ENCODE measurements around the gene NDUFV2.

Gene NDUFV2

DNA sequence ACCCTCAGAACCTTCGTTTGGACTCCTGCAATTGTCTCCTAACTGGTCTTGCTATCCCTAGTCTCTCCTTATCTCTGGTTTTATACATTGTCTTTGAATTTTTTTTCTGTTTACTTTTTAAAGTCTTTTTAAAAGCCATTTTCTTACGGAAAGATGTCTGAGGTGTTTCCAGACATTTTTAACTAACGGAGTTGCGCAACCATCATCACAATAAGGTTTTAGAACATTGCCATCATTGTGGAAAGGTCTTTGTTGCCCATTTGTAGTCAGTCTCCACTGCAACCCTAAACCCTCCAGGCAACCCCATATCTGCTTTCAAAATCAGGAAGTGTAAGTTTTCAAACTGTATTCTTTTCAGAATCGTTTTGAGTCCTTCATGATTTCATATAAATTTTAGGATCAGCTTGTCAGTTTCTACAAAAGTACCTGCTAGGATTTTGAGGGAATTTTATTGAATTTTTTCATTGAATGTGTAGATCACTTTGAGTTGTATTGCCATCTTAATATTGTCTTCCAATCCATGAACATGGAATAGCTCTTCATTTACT lies 80.4 kb downstream of the NDUFV2 start:
- no peak overlapping the region for H3K4me3 ChIP-seq (ENCODE audit: low read length)
- DNase-seq (ENCODE audit: low read depth) = no peak
- TF ChIP-seq CTCF (conservative IDR thresholded peaks at IDR 0.05; ENCODE audit: low read depth, low read length) = no peak
